Measurements from ENCODE around the gene PLA2G5. TPM values are rescaled to one million over a fixed set of nuclear protein-coding genes. Genes with fewer than 3 reads are reported as not detected.
"Not testable (repeated sequence)": the region's sequence is repeated elsewhere in the genome, so short reads cannot be mapped to it uniquely, and the experiment has no call there.

Gene PLA2G5, protein sequence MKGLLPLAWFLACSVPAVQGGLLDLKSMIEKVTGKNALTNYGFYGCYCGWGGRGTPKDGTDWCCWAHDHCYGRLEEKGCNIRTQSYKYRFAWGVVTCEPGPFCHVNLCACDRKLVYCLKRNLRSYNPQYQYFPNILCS
- polyA plus RNA-seq: 0.04 TPM
- long read RNA-seq, donor 1: 0 reads
- long read RNA-seq, donor 2: 0 reads
- long read RNA-seq, donor 3: 0 reads
- long read RNA-seq, donor 4: 0 reads
- long read RNA-seq, donor 5: 0 reads
- long read RNA-seq, donor 6: 0 reads
- long read RNA-seq, donor 7: 0 reads
- long read RNA-seq, donor 8: 0 reads
- long read RNA-seq, donor 9: 0 reads
- long read RNA-seq, donor 10: 0 reads
- long read RNA-seq, donor 11: 0 reads

DNA sequence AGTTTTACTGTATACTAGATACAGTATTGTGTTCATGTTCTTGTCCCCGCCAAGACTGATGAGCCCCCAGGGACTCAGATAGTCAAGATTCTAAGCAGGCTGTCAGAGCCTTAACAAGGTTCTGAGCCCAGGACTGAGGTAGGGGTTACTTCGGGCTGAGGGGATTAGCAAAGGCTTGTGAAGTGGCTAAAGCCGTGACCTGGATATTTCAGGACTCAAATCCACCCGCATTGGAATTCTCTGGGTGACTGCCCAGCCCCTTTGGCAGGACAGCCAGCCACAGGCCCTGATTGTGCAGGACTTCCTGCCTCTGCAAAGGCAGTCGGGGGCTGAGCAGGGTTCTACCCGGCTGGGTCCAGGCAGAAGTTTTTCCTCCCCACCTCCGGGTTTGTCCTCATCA is at the start of gene PLA2G5:
TSS of gene PLA2G5 (plus strand) at position 321 of the 400 bp plus-strand sequence. CDS start 14,637 bp downstream, outside the sequence.
- Histone ChIP-seq H3K4me3 (ENCODE audit: low read length) (no peak within 1 kb of the TSS), H3K36me3 (ENCODE audit: control insufficient read depth, insufficient read depth, low read length) (no peaks in the 10 kb centered on the region), H3K27me3 (ENCODE audit: control insufficient read depth, insufficient read depth, low read length) (no peaks in the 10 kb centered on the region), H3K27ac (ENCODE audit: low read length) (no peak within 1 kb of the TSS), H3K9me3 (ENCODE audit: control insufficient read depth, low read depth, low read length) (no peaks in the 10 kb centered on the region), H3K4me1 (ENCODE audit: control insufficient read depth, insufficient read depth, low read length) (no peaks in the 10 kb centered on the region)
- no peak for DNase-seq
- no CpG with 5 or more reads among the region's 7 CpGs for WGBS (ENCODE audit: insufficient coverage, low lambda C conversion rate)

- H3K27me3 ChIP-seq (ENCODE audit: control insufficient read depth, insufficient read depth, low read length): no peaks in the 10 kb centered on the region
- H3K27ac ChIP-seq (ENCODE audit: low read length): no peak overlapping the region
- no peaks in the 10 kb centered on the region for H3K36me3 ChIP-seq (ENCODE audit: control insufficient read depth, insufficient read depth, low read length)
- no peak overlapping the region for H3K4me3 ChIP-seq (ENCODE audit: low read length)
- DNase-seq: no peak
- peaks cover 6% of the 10 kb centered on the region for H3K9me3 ChIP-seq (ENCODE audit: control insufficient read depth, low read depth, low read length)
- no peaks in the 10 kb centered on the region for H3K4me1 ChIP-seq (ENCODE audit: control insufficient read depth, insufficient read depth, low read length)
- no CpG with 5 or more reads among the region's 5 CpGs for WGBS (ENCODE audit: insufficient coverage, low lambda C conversion rate)
Observed at GRCh38 chr1:20028125-20028524, 41.9 kb upstream of the PLA2G5 start.

GRCh38 chr1:20028726-20029125 is 41.3 kb upstream of the PLA2G5 start:
- Histone ChIP-seq H3K27me3 (ENCODE audit: control insufficient read depth, insufficient read depth, low read length) (no peaks in the 10 kb centered on the region), H3K4me3 (ENCODE audit: low read length) (no peak overlapping the region), H3K4me1 (ENCODE audit: control insufficient read depth, insufficient read depth, low read length) (no peaks in the 10 kb centered on the region), H3K9me3 (ENCODE audit: control insufficient read depth, low read depth, low read length) (peaks cover 6% of the 10 kb centered on the region), H3K27ac (ENCODE audit: low read length) (no peak overlapping the region), H3K36me3 (ENCODE audit: control insufficient read depth, insufficient read depth, low read length) (no peaks in the 10 kb centered on the region)
- DNase-seq: no peak
- no CpG with 5 or more reads among the region's 5 CpGs for WGBS (ENCODE audit: insufficient coverage, low lambda C conversion rate)

GRCh38 chr1:20029178-20029912 is 40.6 kb upstream of the PLA2G5 start:
- H3K4me3 ChIP-seq (ENCODE audit: low read length): no peak overlapping the region
- H3K9me3 ChIP-seq (ENCODE audit: control insufficient read depth, low read depth, low read length): no peaks in the 10 kb centered on the region
- H3K4me1 ChIP-seq (ENCODE audit: control insufficient read depth, insufficient read depth, low read length): no peaks in the 10 kb centered on the region
- 67% methylated on average over 1 of the region's 20 CpGs for WGBS (ENCODE audit: insufficient coverage, low lambda C conversion rate)
- H3K36me3 ChIP-seq (ENCODE audit: control insufficient read depth, insufficient read depth, low read length): no peaks in the 10 kb centered on the region
- no peaks in the 10 kb centered on the region for H3K27me3 ChIP-seq (ENCODE audit: control insufficient read depth, insufficient read depth, low read length)
- no peak for DNase-seq
- no peak overlapping the region for H3K27ac ChIP-seq (ENCODE audit: low read length)

DNA sequence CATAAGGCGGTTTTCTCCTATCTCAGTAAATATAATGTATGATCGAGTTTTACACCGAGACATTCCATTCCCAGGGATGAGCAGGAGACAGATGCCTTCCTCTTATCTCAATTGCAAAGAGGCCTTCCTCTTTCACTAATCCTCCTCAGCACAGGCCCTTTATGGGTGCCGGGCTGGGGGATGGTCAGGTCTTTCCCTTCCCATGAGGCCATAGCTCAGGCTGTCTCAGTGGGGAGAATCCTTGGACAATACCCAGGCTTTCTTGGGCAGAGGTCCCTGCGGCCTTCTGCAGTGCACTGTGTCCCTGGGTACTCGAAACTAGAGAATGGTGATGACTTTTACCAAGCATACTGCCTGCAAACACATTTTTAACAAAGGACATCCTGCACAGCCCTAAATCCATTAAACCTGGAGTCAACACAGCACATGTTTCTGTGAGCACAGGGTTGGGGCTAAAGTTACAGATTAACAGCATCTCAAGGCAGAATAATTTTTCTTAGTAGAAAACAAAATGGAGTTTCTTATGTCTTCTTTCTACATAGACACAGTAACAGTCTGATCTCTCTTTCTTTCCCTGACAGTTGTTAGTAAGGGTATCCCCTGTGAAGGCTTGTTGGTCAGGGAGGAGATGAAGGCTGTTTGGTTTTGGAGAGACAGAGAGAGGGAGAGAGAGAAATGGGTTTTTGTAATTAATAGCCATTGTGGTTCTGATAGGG is 39.4 kb upstream of the PLA2G5 start:
- not testable (repeated sequence) for H3K9me3 ChIP-seq (ENCODE audit: control insufficient read depth, low read depth, low read length); H3K4me1 ChIP-seq (ENCODE audit: control insufficient read depth, insufficient read depth, low read length); H3K27ac ChIP-seq (ENCODE audit: low read length); DNase-seq; H3K36me3 ChIP-seq (ENCODE audit: control insufficient read depth, insufficient read depth, low read length); H3K27me3 ChIP-seq (ENCODE audit: control insufficient read depth, insufficient read depth, low read length); H3K4me3 ChIP-seq (ENCODE audit: low read length)
- no CpG with 5 or more reads among the region's 6 CpGs for WGBS (ENCODE audit: insufficient coverage, low lambda C conversion rate)

GRCh38 chr1:20031161-20031560 is 38.8 kb upstream of the PLA2G5 start:
- Histone ChIP-seq H3K4me3 (ENCODE audit: low read length) (no peak overlapping the region), H3K27ac (ENCODE audit: low read length) (no peak overlapping the region), H3K4me1 (ENCODE audit: control insufficient read depth, insufficient read depth, low read length) (no peaks in the 10 kb centered on the region), H3K9me3 (ENCODE audit: control insufficient read depth, low read depth, low read length) (peaks cover 8% of the 10 kb centered on the region), H3K36me3 (ENCODE audit: control insufficient read depth, insufficient read depth, low read length) (no peaks in the 10 kb centered on the region), H3K27me3 (ENCODE audit: control insufficient read depth, insufficient read depth, low read length) (no peaks in the 10 kb centered on the region)
- 67% methylated on average over 1 of the region's 5 CpGs for WGBS (ENCODE audit: insufficient coverage, low lambda C conversion rate)
- DNase-seq: no peak

DNA sequence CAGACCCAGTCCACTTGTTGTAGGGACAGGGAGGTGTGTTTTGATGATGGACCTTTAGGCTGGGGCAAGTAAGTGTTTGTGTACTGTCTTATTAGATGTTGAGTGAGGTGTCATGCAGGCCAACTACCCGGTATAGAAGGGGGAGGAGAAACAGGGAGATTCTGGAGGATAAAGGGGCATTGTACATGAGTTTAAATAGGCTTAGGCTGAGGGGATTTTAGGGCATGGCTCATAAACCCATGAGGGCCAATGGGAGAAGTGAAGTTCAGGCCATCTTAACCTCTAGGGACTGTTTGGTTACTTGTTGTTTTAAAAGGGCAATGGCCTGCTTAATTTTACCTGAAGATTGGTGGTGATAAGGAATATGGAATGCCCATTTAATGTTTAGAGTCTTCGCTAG is 38.2 kb upstream of the PLA2G5 start:
- H3K36me3 ChIP-seq (ENCODE audit: control insufficient read depth, insufficient read depth, low read length): no peaks in the 10 kb centered on the region
- DNase-seq: no peak
- WGBS (ENCODE audit: insufficient coverage, low lambda C conversion rate): 88% methylated on average over 1 of the region's 2 CpGs
- H3K4me1 ChIP-seq (ENCODE audit: control insufficient read depth, insufficient read depth, low read length): no peaks in the 10 kb centered on the region
- no peak overlapping the region for H3K27ac ChIP-seq (ENCODE audit: low read length)
- no peak overlapping the region for H3K4me3 ChIP-seq (ENCODE audit: low read length)
- no peaks in the 10 kb centered on the region for H3K27me3 ChIP-seq (ENCODE audit: control insufficient read depth, insufficient read depth, low read length)
- peaks cover 14% of the 10 kb centered on the region for H3K9me3 ChIP-seq (ENCODE audit: control insufficient read depth, low read depth, low read length)

DNA sequence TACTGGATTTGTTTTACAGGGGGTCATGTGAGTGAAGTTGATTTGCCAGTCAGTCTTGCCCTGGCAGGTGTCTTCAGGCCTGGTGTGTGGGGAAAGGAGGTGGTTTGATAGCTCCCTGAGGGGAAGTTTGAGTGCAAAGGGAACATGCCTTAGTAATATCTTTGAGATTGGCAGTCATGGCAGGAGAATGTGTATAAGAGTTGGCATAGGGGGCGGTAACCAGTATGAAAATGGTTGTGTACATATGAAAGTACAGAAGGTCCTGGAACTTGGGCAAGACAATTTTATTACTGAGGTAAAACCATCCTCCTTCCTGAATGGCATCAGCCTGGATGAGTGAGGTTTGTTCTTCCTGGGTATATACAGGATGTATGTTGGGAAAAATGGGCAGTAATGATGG is 37.6 kb upstream of the PLA2G5 start:
- no CpG with 5 or more reads among the region's 1 CpG for WGBS (ENCODE audit: insufficient coverage, low lambda C conversion rate)
- peaks cover 19% of the 10 kb centered on the region for H3K9me3 ChIP-seq (ENCODE audit: control insufficient read depth, low read depth, low read length)

GRCh38 chr1:20033420-20033819 is 36.6 kb upstream of the PLA2G5 start:
- H3K9me3 ChIP-seq (ENCODE audit: control insufficient read depth, low read depth, low read length): peaks cover 19% of the 10 kb centered on the region
- no peaks in the 10 kb centered on the region for H3K36me3 ChIP-seq (ENCODE audit: control insufficient read depth, insufficient read depth, low read length)
- no peak overlapping the region for H3K27ac ChIP-seq (ENCODE audit: low read length)
- no peaks in the 10 kb centered on the region for H3K4me1 ChIP-seq (ENCODE audit: control insufficient read depth, insufficient read depth, low read length)
- H3K27me3 ChIP-seq (ENCODE audit: control insufficient read depth, insufficient read depth, low read length): no peaks in the 10 kb centered on the region
- no peak overlapping the region for H3K4me3 ChIP-seq (ENCODE audit: low read length)
- DNase-seq: no peak

More for the DNA sequence above, 37.6 kb upstream of the PLA2G5 start:
- no peak overlapping the region for H3K27ac ChIP-seq (ENCODE audit: low read length)
- no peaks in the 10 kb centered on the region for H3K4me1 ChIP-seq (ENCODE audit: control insufficient read depth, insufficient read depth, low read length)
- no peaks in the 10 kb centered on the region for H3K27me3 ChIP-seq (ENCODE audit: control insufficient read depth, insufficient read depth, low read length)
- DNase-seq: no peak
- H3K4me3 ChIP-seq (ENCODE audit: low read length): no peak overlapping the region
- H3K36me3 ChIP-seq (ENCODE audit: control insufficient read depth, insufficient read depth, low read length): no peaks in the 10 kb centered on the region

GRCh38 chr1:20035114-20035513 is 34.9 kb upstream of the PLA2G5 start:
- H3K36me3 ChIP-seq (ENCODE audit: control insufficient read depth, insufficient read depth, low read length): no peaks in the 10 kb centered on the region
- H3K4me1 ChIP-seq (ENCODE audit: control insufficient read depth, insufficient read depth, low read length): no peaks in the 10 kb centered on the region
- H3K27me3 ChIP-seq (ENCODE audit: control insufficient read depth, insufficient read depth, low read length): no peaks in the 10 kb centered on the region
- H3K27ac ChIP-seq (ENCODE audit: low read length): no peak overlapping the region
- no peak for DNase-seq
- 100% methylated on average over 1 of the region's 5 CpGs for WGBS (ENCODE audit: insufficient coverage, low lambda C conversion rate)
- peaks cover 19% of the 10 kb centered on the region for H3K9me3 ChIP-seq (ENCODE audit: control insufficient read depth, low read depth, low read length)
- H3K4me3 ChIP-seq (ENCODE audit: low read length): no peak overlapping the region
